ENCODE results near the gene PTPN2. TPM values are rescaled to one million over a fixed set of nuclear protein-coding genes. Genes with fewer than 3 reads are reported as not detected.
"Not testable (repeated sequence)": the region's sequence is repeated elsewhere in the genome, so short reads cannot be mapped to it uniquely, and the experiment has no call there.

The PTPN2 gene
- total RNA-seq, 1 experiment from 2014 or later, result 38.8 TPM

DNA sequence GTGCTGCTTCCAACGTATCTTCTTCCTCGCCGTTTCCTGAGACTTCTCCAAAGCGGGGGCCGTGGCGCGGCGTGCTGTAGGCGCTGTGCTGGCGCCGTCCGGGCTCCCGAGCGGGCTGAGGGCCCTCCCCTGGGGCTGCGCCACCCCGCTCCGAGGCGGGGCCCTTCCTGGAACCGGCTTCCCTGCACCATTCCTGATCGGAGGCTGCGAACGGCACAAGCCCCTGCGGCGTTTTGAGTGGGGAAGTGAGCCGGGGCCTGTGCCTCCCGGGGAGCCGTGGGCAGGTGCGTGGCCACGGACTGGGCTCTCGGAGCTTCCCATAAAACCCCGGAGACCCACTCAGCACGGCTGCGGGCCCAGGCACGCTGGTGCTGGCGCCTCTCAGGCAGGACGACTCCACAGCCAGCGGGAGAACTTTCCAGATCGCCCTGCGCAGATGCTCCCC is 106.5 kb downstream of the PTPN2 start:
- DNase-seq (ENCODE audit: extremely low read depth, low read depth), result no peak

DNA sequence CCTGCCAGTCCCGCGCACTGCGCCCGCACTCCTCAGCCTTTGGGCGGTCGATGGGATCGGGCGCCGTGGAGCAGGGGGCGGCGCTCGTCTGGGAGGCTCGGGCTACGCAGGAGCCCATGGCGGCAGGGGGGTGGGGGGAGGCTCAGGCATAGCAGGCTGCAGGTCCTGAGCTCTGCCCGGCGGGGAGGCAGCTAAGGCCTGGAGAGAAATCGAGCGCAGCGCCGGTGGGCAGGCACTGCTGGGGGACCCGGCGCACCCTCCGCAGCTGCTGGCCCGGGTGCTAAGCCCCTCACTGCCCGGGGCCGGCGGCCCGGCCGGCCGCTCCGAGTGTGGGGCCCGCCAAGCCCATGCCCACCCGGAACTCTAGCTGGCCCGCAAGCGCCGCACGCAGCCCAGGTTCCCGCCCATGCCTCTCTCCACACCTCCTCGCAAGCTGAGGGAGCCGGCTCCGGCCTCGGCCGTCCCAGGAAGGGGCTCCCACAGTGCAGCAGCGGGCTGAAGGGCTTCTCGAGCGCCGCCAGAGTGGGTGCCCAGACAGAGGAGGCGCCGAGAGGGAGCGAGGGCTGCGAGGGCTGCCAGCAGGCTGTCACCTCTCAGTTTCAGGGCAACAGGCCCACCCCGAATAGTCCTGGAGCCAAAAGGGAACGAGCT is 107.1 kb downstream of the PTPN2 start:
- DNase-seq (ENCODE audit: extremely low read depth, low read depth), result no peak

DNA sequence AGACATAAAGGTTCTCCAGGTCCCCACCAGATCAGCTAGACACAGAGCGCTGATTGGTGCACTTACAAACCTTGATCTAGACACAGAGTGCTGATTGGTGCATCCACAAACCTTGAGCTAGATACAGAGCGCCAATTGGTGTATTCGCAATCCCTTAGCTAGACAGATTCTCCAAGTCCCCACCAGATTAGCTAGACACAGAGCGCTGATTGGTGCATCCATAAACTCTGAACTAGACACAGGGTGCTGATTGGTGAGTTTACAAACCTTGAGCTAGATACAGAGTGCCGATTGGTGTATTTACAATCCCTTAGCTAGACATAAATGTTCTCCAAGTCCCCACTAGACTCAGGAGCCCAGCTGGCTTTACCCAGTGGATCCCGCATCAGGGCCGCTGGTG is 107.6 kb downstream of the PTPN2 start:
- not testable (repeated sequence) for DNase-seq (ENCODE audit: extremely low read depth, low read depth)

DNA sequence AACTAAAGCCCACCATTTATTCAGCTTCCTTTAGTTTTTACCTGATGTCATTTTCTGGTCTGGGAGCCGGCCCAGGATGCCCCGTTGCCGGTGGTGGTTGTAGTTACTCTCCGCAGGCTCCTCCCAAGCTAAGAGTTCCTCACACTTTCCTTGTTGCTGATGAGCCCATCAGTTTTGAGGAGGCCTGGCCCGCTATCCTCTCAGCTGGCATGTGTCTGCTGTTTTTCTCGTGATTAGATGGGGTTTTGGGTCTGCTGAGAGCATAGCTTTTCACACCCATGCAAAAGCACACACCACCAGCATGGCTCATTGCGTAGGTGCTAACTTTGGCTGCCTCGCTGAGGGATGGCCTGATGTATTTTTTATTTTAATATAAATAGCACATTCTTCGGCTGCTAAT is 109.1 kb downstream of the PTPN2 start:
- DNase-seq (ENCODE audit: extremely low read depth, low read depth), result no peak

DNA sequence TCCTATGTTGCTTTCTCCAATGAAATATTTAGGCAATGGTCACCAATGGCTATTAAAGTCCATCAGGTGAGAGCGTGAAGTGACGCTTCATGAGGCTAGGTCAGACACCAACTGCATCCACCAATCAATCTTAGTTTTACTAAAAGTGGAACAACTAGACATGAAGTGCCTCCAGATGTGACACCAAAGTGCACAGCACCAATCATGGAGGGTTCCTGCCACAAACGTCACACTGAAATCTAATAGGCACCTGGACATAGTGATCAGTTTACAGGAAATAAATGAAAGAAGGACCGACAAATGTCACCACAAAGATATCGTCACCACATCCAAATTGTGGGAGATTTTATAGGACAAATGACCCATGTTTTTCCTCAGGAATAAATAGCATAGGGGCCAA is 110.7 kb downstream of the PTPN2 start:
- DNase-seq (ENCODE audit: extremely low read depth, low read depth), result no peak

DNA sequence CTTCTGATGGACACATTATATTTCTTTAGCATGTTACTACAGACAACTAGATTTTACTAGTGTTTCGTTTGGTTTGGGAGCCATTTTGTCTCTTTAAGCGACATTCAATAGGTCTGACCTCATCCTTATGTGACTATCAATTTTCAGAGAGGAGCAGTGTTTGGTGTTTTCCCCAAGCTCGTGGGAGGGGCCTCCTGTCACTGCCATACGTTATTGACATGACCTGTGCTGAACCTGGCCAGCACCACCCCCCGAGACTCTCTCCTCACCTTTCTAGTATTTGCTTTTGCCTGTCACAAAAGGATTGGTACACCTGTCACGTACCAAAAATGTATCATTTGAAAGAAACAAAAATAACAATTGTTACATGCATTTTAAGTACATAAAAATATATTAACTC is 111.9 kb downstream of the PTPN2 start:
- no peak for DNase-seq (ENCODE audit: extremely low read depth, low read depth)

DNA sequence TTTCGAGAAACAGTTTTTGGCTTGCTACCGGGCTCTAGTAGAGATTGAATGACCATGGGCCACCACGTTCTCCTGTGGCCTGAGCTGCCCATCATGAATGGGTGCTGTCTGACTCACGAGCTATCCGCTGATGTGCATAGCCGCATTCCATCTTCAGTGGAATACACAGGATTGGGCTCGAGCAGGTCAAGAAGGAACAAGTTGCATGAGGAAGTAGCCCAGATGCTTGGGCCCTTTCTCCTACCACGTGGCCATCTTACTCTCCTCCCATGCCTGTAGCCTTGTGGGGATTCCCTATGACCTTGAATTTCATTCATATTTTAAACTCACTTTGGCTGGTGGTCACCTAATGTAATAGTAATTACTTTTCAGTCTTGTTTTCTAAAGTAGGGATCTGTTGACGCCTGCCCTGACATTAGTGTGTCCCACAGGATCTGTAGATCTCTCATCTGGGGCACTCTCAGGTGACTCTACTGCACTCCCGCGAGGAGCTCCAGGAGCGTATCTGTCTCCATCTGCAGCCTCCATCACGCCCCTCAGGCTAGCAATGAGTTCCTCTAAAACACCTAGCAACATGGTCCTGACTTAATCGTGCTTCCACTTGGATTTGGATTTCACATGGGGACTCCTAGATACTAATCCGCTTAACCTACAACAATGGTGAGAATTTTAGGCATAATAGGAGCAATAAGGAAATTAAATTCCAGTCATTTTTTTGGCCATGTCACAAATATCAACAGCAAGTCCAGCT is 113.4 kb downstream of the PTPN2 start:
- no peak for DNase-seq (ENCODE audit: extremely low read depth, low read depth)

DNA sequence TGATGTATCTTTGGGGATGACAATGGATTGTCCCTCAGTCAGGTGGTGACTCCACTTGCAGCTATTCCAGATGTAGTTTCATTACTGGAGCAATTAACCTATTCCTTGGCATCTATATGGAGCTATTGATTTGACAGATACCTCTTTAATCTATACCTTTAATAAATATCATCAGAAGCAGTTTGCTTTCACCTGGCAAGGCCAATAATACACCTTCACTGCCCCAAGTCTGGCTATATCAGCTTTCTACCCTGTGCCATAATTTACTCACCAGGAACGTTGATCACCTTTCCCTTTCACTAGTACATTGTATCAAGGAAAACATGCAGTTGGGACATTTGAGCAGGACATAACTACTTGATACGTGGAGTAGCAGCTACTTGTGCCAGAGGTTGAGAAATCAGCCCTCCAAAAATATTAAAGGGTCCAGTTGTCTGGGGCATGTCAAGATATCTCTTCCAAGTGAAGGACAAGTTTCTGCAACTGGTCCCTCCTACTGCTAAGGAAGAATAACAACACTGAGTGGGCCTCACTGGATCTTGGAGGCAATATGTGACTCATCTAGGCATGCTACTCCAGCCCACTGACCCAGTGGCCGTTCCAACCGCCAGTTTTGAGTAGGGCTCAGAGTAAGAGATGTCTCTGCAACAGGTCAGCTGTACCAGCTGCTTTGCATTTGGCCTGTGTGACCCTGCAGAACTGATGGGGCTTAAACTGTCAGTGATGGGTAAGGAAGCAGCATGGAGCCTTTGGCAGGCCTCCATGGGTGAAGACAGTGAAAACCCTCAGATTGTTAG is 114.2 kb downstream of the PTPN2 start:
- DNase-seq (ENCODE audit: extremely low read depth, low read depth), result no peak

DNA sequence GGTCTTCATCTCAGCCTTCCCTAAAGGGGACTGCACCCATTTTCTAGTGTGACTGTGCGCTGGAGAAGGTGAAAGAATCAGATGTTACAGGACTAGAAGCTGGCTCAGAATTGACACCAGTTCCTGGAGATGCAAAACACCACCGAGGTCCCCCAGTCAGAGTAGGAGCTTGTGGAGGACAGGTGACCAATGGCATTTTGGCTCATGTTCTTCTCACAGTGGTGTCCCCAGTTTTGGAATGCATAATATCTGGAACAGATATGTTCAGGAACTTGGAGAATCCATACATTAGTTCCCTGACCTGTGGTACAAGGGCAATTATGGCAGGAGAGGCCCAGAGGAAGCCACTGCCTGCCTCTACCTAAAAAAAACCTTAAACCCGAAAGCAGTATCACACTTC is 114.9 kb downstream of the PTPN2 start:
- DNase-seq (ENCODE audit: extremely low read depth, low read depth), result no peak

DNA sequence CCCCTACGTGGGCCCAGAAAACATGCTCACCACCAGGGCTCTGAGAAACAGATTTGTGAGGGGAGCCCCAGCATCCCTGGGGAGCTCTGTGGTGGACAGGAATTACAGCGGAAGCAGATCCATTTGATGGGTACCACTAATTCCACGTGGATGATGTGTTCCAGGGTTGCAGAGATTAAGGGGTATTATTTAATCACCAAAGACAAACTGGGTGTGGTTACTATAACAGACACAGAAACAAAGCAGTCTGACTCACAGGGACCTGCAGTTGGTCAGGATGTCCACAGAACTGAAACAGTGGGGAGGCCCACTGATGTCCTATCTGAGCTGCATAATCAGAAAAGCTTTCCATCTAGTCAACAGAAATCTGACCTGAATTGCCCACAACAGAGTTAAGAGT is 115.4 kb downstream of the PTPN2 start:
- no peak for DNase-seq (ENCODE audit: extremely low read depth, low read depth)

DNA sequence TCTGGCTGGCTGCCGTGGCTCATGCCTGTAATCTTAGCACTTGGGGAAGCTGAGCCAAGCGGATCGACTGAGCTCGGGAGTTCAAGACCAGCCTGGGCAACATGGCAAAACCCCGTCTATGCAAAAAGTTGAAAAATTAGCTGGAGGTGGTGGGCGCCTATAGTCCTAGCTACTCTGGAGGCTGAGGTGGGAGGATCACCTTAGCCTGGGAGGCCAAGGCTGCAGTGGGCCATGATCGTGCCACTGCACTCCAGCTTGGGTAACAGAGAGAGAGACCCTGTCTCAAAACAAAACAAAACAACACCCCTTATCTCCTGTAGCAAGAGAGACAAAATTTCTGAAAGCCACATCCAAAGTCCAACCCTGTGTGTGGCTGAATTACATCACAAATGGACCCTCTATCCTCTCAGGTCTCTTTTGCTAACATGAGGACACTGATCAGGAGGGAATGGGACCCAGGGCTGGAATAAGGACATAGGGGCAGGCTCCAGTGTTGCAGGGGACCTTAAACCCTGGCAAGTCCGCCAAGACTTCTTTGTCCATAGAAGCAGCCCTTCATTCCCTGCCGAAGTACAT is 116.4 kb downstream of the PTPN2 start:
- DNase-seq (ENCODE audit: extremely low read depth, low read depth), result no peak

DNA sequence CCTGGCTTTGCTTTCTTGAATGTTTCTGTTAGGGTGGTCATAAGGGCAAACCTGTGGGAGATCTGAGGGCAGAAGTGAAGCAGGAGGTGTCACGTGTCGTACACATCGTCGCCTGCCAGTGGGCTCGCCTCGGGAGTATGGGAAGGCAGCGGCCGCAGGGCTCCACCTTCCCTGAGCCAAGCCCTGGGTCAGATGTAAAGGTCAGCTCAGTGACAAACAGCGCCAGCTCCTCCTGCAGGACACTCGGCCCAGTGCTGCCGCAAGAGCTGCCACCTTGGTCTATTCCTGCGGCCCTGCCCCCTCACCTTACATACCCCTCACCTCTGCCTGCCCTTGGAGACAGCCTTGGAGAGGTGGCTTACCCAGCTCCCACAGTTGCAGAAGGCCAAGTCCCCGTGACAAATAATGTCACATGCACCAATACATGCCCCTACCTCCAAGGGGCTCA is 117.0 kb downstream of the PTPN2 start:
- no peak for DNase-seq (ENCODE audit: extremely low read depth, low read depth)

DNA sequence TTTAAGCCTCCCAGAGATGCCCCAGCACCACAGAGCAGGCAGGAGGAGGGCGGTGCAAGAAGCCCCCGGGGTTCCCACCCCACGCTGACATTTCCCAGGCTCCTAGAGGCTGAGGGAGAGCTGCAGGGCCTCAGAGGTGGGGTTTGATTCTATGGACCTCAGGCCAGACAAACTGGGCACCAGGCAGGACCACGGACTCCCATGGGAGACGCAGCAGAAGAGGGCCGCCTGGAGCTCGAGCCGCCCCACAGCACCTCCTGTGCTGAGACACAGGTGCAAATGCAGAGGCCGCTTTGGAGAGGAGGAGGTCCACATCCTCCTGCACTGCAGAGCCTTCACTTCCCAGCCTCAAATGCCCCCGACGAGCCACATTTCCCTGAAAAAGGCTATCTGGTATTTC is 118.5 kb downstream of the PTPN2 start:
- no peak for DNase-seq (ENCODE audit: extremely low read depth, low read depth)

DNA sequence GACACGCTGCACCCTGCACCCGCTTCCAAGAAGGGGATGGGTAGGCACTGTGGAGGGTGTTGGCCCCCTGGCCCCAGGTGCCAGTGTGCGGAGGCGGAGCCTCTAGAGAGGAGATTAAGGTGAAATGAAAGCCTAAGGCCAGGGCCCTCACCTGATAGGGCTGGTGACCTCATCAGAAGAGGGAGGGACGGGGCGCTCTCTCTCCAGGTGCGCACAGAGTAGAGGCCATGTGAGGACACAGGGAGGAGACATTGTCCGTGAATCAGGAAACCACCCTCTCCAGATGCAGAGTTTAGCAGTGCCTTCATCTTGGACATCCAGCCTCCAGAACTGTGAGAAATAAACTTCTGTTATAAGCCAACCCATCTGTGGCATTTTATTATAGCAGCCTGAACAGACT is 118.9 kb downstream of the PTPN2 start:
- DNase-seq (ENCODE audit: extremely low read depth, low read depth), result no peak

DNA sequence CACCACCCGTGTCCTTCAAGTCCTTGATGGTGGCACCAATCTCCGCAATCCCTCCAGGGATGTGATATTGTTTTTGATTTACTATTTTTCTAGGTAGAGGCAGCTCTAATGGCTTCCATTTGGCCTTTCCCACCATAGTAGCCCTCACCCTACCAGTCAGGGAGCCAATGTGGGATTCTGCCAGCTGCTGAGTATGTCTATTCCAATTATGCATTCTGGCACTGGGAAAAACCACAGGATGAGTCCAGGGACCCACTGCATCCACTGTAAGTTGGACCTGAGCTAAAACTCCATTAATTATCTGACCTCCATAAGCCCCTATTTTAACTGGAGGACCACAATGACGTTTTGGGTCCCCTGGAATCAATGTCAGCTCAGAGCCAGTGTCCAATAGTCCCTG is 125.5 kb downstream of the PTPN2 start:
- not testable (repeated sequence) for DNase-seq (ENCODE audit: extremely low read depth, low read depth)

DNA sequence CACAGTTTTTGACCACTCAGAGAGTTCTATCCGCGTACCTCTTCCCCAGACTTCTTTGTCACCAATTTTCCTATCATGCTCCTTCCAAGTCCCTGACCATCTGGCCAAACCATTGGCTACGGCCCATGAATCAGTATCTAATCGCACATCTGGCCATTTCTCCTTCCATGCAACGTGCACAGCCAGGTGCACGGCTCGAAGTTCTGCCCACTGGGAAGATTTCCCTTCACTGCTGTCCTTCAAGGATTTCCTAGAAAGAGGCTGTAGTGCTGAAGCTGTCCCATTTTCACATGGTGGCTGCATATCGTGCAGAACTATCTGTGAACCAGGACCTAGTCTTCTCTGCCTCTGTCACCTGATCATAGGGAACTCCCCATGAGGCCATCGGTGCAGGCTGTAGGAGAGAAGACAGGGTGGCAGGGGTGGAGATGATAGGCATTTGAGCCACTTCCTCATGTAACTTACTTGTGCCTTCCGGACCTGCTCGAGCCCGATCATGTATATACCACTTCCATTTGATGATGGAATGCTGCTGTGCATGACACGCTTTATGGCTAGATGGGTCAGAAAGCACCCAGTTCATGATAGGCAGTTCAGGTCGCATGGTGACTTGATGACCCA is 127.3 kb downstream of the PTPN2 start:
- not testable (repeated sequence) for DNase-seq (ENCODE audit: extremely low read depth, low read depth)

DNA sequence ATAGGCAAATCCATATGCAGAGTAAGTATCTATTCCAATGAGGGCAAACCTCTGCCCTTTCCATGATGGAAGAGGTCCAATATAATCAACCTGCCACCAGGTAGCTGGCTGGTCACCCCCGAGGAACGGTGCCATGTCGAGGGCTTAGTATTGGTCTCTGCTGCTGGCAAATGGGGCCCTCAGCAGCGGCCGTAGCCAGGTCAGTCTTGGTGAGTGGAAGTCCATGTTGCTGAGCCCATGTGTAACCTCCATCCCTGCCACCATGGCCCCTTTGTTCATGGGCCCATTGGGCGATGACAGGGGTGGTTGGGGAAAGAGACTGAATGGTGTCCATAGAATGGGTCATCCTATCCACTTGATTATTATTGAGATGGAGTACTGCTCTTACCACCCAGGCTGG is 128.4 kb downstream of the PTPN2 start:
- DNase-seq (ENCODE audit: extremely low read depth, low read depth), result not testable (repeated sequence)

DNA sequence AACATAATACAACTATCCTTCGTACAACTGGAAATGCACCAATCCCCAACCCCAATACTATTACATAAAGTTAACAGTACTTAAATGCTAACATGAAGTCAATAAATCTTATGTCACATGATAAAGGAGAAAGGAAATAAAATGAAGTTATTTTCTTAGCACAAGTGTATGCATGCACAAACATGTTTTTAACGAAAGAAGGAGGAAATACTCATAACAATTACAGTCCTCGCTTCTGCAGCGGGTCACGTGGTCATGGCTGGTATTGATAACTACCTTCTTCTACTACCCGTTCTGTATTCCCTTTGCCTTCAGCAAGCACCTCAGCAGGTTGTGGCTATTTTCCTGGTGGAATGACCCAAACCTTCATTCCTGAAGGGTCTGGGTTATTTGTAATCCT is 129.5 kb downstream of the PTPN2 start:
- no peak for DNase-seq (ENCODE audit: extremely low read depth, low read depth)

DNA sequence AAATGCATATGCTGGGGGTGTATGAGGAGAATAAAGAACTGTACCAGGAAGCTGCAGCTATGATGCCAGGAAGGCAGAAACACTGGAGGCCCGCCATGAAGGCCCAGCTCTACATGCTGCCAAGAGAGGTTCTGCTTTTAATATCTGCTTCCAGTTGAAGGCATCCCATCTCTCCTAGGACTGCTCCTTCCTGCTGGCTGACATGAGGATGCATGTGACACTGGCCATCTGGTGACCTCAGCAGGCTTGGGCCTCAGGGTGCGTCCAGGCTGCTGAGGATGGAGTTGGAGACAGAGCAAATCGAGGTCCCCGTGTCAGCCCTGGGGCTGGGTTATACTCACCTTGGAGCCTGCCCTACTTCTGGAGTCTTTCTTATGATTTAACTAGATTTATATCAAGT is 132.1 kb downstream of the PTPN2 start:
- no peak for DNase-seq (ENCODE audit: extremely low read depth, low read depth)

DNA sequence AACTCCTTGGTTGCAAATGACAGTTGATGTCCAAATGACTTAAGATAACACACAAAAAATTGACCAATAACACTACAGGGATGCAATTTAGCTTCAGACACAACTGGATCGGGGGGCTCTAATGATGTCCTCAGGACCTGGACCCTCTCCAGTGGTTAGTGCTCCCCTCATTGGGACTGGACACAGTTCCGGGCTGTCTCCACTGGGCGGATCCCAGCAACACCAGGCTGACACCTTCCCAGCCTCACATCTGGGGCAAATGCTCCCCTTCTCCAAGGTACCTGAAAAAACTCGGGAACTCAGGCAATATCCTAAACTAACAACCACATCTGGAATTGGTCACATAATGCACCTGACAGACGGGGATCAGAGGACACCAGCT is 132.5 kb downstream of the PTPN2 start:
- DNase-seq (ENCODE audit: extremely low read depth, low read depth), result no peak
